CD4-positive, alpha-beta T cell treated with Interleukin-17A for 1 hour (primary cell): Measurements from ENCODE around the gene SLC4A5.

Experiments used
- DNase-seq: peaks from one replicate; pipeline ENCODE4 v3.0.0-alpha.2; 2020

SLC4A5 gene

GRCh38 chr2:74343316-74343715, at the start of gene SLC4A5:
Gene SLC4A5, minus strand, starts transcription at chr2:74343416. Its CDS starts 28,393 bp downstream, at chr2:74315023.
- no peak for DNase-seq

GRCh38 chr2:74392449-74392743, 49.2 kb upstream of the SLC4A5 start:
- no peak for DNase-seq

- DNase-seq = peak; percentile 96
Observed at GRCh38 chr2:74391580-74392448, 48.6 kb upstream of the SLC4A5 start.

- peak; percentile 10 for DNase-seq
Observed at GRCh38 chr2:74391209-74391579, 48.0 kb upstream of the SLC4A5 start.

GRCh38 chr2:74390606-74391005, 47.4 kb upstream of the SLC4A5 start:
- DNase-seq = no peak

- DNase-seq = no peak
Observed at GRCh38 chr2:74387346-74387745, 44.1 kb upstream of the SLC4A5 start.

GRCh38 chr2:74385396-74385795, 42.2 kb upstream of the SLC4A5 start:
- DNase-seq = no peak

GRCh38 chr2:74384051-74384450, 40.8 kb upstream of the SLC4A5 start:
- no peak for DNase-seq

- no peak for DNase-seq
Observed at GRCh38 chr2:74383254-74383653, 40.0 kb upstream of the SLC4A5 start.

- no peak for DNase-seq
Observed at GRCh38 chr2:74381751-74382150, 38.5 kb upstream of the SLC4A5 start.

- peak; percentile 24 for DNase-seq
Observed at GRCh38 chr2:74379851-74380789, 36.9 kb upstream of the SLC4A5 start, which contains the start of gene DCTN1. Gene DCTN1, minus strand, starts transcription at chr2:74380311. Its CDS starts 274 bp downstream, at chr2:74380037.

GRCh38 chr2:74378007-74378406, 34.8 kb upstream of the SLC4A5 start:
- DNase-seq = no peak

GRCh38 chr2:74375838-74376237, 32.6 kb upstream of the SLC4A5 start:
- DNase-seq = no peak

- no peak for DNase-seq
Observed at GRCh38 chr2:74374509-74375205, 31.4 kb upstream of the SLC4A5 start.

- DNase-seq = no peak
Observed at GRCh38 chr2:74373985-74374384, 30.8 kb upstream of the SLC4A5 start.

GRCh38 chr2:74373221-74373676, 30.0 kb upstream of the SLC4A5 start:
- DNase-seq = no peak

GRCh38 chr2:74372674-74373073, 29.5 kb upstream of the SLC4A5 start:
- DNase-seq = no peak

GRCh38 chr2:74371421-74371820, 28.2 kb upstream of the SLC4A5 start:
- no peak for DNase-seq

GRCh38 chr2:74369976-74370375, 26.8 kb upstream of the SLC4A5 start:
- no peak for DNase-seq

- no peak for DNase-seq
Observed at GRCh38 chr2:74368499-74368898, 25.3 kb upstream of the SLC4A5 start.

- DNase-seq = no peak
Observed at GRCh38 chr2:74367789-74368188, 24.6 kb upstream of the SLC4A5 start.

- no peak for DNase-seq
Observed at GRCh38 chr2:74366036-74366435, 22.8 kb upstream of the SLC4A5 start.
